Panc1 (cell line): ENCODE measurements around the gene DGLUCY.

Experiments
- CTCF ChIP-seq: fragments of 450-650 bp; IDR thresholded peaks from 2 replicates; pipeline ENCODE4 v1.5.1; 2017; ENCODE audit warnings: mild to moderate bottlenecking
- POLR2AphosphoS5 ChIP-seq: IDR thresholded peaks from 2 replicates; pipeline ENCODE4 v1.6.1; 2012; ENCODE audit warnings: mild to moderate bottlenecking, low read depth, low read length, moderate library complexity
- REST ChIP-seq, 2 experiments: IDR thresholded peaks; 2 replicates each; pipeline ENCODE4 v1.6.1; 2011 to 2012; ENCODE audit warnings: low read depth in 2 of 2, control low read depth in 1 of 2, low read length in 1 of 2, mild to moderate bottlenecking in 1 of 2, moderate library complexity in 1 of 2; ENCODE audit not compliant: insufficient read depth in 1 of 2
- SIN3A ChIP-seq: IDR thresholded peaks from 2 replicates; pipeline ENCODE4 v1.6.1; 2012; ENCODE audit warnings: low read depth, mild to moderate bottlenecking, low read length, moderate library complexity, borderline replicate concordance; ENCODE audit not compliant: insufficient read depth
- TCF7L2 ChIP-seq: IDR thresholded peaks from 2 replicates; pipeline ENCODE4 v1.6.1; 2011; ENCODE audit warnings: mild to moderate bottlenecking, low read depth, low read length, inconsistent platforms

- TF ChIP-seq CTCF (no peak), REST (IDR thresholded peaks at IDR 0.05; ENCODE audit: insufficient read depth in 1 of 2, low read depth in 2 of 2, low read length in 1 of 2) (no peak), POLR2AphosphoS5 (no peak), SIN3A (no peak), TCF7L2 (no peak)
Measured at GRCh38 chr14:91080071-91080470, 33.8 kb upstream of the DGLUCY start.
